ENCODE measurements around the gene GLRX5.

GLRX5 gene

DNA sequence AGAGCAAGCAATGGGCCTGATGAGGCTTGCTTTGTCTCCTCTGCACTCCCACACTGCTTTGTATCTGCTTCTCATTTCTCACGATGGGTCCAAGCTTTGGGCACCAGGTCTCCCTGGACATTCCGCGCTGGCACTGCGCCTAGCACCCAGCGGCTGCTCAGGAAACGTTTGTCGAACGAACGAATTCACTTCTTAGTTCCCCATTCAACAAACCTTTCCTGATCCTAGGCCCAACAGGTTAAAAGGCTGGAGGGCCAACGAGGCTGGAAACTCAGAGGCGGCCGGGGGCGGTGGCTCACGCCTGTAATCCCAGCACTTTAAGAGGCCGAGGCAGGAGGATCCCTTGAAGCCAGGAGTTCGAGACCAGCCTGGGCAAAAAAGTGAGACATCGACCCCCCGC lies 1.0 kb upstream of the GLRX5 start:
- DNase-seq (ENCODE audit: low read depth) = no peak
- peak overlapping the region; percentile 78 for H3K4me3 ChIP-seq (replicated peaks; ENCODE audit: low read depth, low read length)
- TF ChIP-seq, protein P1, sequence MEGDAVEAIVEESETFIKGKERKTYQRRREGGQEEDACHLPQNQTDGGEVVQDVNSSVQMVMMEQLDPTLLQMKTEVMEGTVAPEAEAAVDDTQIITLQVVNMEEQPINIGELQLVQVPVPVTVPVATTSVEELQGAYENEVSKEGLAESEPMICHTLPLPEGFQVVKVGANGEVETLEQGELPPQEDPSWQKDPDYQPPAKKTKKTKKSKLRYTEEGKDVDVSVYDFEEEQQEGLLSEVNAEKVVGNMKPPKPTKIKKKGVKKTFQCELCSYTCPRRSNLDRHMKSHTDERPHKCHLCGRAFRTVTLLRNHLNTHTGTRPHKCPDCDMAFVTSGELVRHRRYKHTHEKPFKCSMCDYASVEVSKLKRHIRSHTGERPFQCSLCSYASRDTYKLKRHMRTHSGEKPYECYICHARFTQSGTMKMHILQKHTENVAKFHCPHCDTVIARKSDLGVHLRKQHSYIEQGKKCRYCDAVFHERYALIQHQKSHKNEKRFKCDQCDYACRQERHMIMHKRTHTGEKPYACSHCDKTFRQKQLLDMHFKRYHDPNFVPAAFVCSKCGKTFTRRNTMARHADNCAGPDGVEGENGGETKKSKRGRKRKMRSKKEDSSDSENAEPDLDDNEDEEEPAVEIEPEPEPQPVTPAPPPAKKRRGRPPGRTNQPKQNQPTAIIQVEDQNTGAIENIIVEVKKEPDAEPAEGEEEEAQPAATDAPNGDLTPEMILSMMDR (IDR thresholded peaks at IDR 0.05; ENCODE audit: low read length, missing control alignments) = no peak

DNA sequence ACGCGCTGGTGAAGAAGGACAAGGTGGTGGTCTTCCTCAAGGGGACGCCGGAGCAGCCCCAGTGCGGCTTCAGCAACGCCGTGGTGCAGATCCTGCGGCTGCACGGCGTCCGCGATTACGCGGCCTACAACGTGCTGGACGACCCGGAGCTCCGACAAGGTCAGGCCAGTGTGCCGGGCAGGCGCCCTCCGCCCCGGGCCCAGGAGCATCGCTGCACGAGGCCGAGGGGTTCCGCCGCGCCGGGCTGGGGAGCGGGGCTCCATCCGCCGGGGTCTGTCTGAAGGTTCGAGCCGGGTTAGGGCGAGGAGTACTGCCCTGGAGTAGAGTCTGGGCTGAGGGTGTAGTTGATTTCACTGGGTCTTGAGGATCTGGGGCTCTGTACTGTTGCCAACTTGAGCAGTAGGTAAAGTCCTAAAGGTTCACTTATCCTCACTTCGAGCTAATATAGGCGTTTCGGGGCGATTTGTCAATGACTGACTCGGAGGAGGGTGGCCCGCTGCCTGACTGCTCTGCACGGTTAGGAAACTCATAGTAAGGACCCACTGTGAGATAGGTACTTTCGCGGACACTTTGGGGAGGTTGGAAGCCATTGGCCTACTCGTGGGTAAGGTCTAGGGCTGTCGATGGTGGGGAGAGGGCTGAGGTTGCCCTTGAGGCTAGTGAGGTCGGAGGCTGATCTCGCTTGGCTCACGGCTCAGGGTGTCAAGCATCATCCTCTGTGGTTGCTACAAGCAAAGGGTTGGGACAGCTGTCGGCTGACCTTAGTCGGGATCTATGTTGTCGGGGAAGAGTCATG lies 574 bp downstream of the GLRX5 start:
- H3K4me3 ChIP-seq (replicated peaks; ENCODE audit: low read depth, low read length) = peak overlapping the region; percentile 85
- DNase-seq (ENCODE audit: low read depth) = no peak
- TF ChIP-seq, protein P1 (IDR thresholded peaks at IDR 0.05; ENCODE audit: low read length, missing control alignments) = no peak

DNA sequence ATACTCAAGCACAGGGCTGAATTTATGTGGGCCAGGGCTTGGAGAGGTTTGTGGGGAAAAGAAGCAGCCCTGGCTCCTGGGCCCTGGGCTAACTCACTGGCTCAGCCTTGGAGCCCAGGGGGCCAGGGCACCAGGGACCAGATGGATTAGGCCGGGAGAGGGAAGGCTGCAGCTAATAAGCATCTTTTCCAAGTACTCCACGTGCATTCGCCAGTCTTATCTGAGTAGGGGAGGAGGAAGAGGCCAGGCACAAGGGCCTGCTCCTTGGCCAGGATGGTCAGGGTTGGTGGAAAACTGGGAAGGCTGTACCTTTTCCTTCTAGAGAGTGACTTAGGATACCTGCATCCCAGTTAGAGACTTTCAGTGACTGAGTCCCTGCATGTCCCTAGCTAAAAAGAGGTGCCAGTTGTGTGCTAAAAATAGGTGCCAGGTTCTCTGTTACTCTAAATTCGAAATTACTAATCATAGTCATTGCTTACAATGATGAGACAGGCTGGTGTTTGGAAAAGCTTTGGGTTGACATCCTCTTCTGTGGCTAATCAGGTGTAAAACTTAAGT lies 1.3 kb downstream of the GLRX5 start:
- DNase-seq (ENCODE audit: low read depth) = no peak
- H3K4me3 ChIP-seq (replicated peaks; ENCODE audit: low read depth, low read length) = peak overlapping the region; percentile 85
- TF ChIP-seq, protein P1 (IDR thresholded peaks at IDR 0.05; ENCODE audit: low read length, missing control alignments) = no peak

DNA sequence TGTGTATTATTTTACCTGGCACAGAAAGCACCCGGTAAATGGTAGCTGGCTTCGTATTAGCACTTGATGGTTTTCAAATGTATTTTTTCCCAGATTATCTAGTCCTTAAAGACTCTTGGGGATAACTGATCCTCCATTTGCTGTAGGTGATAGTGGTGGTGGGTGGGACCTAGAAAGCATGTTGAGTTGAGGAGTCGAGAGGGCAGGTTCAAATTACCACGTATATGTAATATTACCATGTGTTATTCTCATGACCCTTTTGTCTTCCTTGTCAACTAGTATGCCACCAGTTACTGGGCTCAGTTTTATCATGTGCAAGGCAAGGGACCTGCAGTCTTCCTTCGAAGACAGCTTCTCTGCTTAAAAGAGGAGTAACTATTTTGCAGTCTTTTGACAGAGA lies 1.8 kb downstream of the GLRX5 start:
- DNase-seq (ENCODE audit: low read depth) = no peak
- peak overlapping the region; percentile 85 for H3K4me3 ChIP-seq (replicated peaks; ENCODE audit: low read depth, low read length)
- TF ChIP-seq, protein P1 (IDR thresholded peaks at IDR 0.05; ENCODE audit: low read length, missing control alignments) = no peak

DNA sequence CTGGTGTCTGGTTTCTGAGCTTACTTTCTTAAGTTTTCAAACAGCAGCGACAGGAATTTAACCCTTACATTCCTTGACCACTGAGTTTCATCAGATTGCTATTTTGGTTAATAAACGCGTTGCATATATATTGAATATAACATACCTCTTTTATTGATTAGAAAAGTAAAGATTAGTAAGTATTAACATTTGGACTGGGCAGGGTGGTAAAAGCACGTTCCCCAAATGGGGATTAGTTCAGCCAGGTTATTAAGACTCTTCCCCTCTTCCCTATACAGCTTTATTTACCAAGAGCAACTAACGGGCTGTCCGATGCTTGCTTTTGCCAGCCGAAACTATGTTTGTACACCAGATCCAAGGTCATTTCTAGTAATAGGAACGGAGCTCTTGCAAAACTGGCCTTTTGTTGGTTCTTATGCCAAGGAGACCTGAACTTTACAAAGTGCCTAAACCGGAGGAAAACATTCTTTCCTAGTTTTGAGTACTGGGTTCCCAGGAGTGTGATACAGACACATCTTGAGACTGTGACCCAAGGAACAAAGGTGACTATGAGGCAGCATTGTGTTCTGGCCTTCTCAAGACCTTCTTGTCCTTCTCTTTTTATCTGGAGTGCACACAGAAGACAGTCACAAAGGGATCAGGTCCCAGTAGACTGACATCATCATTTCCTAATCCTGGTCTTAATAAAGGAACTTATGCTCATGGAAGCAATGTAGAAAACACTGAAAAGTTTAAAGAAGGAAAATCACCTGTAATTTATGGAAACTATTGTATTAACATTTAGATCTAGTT lies 2.6 kb downstream of the GLRX5 start:
- no peak overlapping the region for H3K4me3 ChIP-seq (replicated peaks; ENCODE audit: low read depth, low read length)

DNA sequence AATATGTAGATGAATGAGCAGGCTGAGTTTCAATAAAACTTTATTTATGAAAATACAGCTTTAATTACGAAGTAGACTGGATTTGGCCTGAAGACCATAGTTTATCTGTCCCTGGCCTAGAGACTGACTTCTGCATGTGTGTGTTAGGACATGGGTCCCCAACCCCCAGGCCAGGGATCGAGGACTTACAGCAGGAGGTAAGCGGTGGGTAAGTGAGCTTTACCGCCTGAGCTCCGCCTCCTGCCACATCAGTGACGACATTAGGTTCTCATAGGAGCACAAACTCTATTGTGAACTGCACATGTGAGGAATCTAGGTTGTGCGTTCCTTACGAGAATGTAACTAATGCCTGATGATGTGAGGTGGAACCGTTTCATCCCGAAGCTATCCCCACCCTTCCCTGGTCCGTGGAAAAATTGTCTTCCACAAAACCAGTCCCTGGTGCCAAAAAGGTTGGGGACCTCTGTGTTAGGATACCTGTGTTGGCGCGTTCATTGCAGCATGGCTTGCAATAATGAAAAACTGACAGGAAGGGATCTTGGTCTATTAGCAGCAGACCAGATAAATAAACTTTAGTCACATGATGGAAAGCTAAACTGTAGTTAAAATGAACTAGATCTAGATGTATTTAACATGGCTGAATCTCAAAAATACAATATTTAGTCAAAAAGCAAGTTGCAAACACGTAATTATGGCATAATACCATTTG lies 4.1 kb downstream of the GLRX5 start:
- no peak for DNase-seq (ENCODE audit: low read depth)
- H3K4me3 ChIP-seq (replicated peaks; ENCODE audit: low read depth, low read length) = no peak overlapping the region
- TF ChIP-seq, protein P1 (IDR thresholded peaks at IDR 0.05; ENCODE audit: low read length, missing control alignments) = no peak

More for the DNA sequence above, 2.6 kb downstream of the GLRX5 start:
- DNase-seq (ENCODE audit: low read depth) = no peak
- TF ChIP-seq, protein P1 (IDR thresholded peaks at IDR 0.05; ENCODE audit: low read length, missing control alignments) = no peak

Data from fibroblast of pulmonary artery (primary cell).